Neuronal stem cell (in vitro differentiated cells): ENCODE measurements around the gene CKB.

Experiments used
- DNase-seq: peaks from one replicate; pipeline ENCODE4 v3.0.0-alpha.2; 2013; ENCODE audit warnings: low spot score
- H2AFZ ChIP-seq: one replicate; pipeline ENCODE4 v1.6.1; 2013; ENCODE audit warnings: mild to moderate bottlenecking, low read length, inconsistent platforms
- H2AK5ac ChIP-seq: 2 replicates; pipeline ENCODE4 v1.6.1; 2013; ENCODE audit warnings: low read depth, mild to moderate bottlenecking, inconsistent platforms, low read length, moderate library complexity, mixed read lengths
- H2BK120ac ChIP-seq: 2 replicates; pipeline ENCODE4 v1.6.1; 2013; ENCODE audit warnings: low read depth, mild to moderate bottlenecking, inconsistent platforms, low read length, moderate library complexity, mixed read lengths
- H2BK12ac ChIP-seq: one replicate; pipeline ENCODE4 v1.6.1; 2013; ENCODE audit warnings: low read length, inconsistent platforms
- H2BK15ac ChIP-seq: 2 replicates; pipeline ENCODE4 v1.6.1; 2013; ENCODE audit warnings: mild to moderate bottlenecking, low read length, inconsistent platforms, mixed read lengths
- H2BK5ac ChIP-seq: one replicate; pipeline ENCODE4 v1.6.1; 2013; ENCODE audit warnings: inconsistent platforms, mild to moderate bottlenecking, low read length, moderate library complexity
- H3K14ac ChIP-seq: one replicate; pipeline ENCODE4 v1.6.1; 2013; ENCODE audit warnings: low read length, inconsistent platforms
- H3K18ac ChIP-seq: 2 replicates; pipeline ENCODE4 v1.6.1; 2013; ENCODE audit warnings: low read length, inconsistent platforms
- H3K23ac ChIP-seq: 2 replicates; pipeline ENCODE4 v1.6.1; 2013; ENCODE audit warnings: low read depth, mild to moderate bottlenecking, mixed read lengths, low read length, inconsistent platforms; ENCODE audit not compliant: poor library complexity
- H3K27ac ChIP-seq: replicated peaks from 3 replicates; pipeline ENCODE4 v1.5.1; 2013; ENCODE audit warnings: low read length, inconsistent platforms
- H3K27me3 ChIP-seq, 3 experiments: 2 replicates each; pipeline ENCODE4 v1.6.1; 2013; ENCODE audit warnings: low read length in 3 of 3, mild to moderate bottlenecking in 2 of 3, inconsistent platforms in 1 of 3, low read depth in 1 of 3, mixed read lengths in 1 of 3, moderate library complexity in 1 of 3; ENCODE audit not compliant: control insufficient read depth in 3 of 3, insufficient read depth in 3 of 3
- H3K36me3 ChIP-seq, 2 donors: replicated peaks in 1 of 2; 2 replicates each; pipeline ENCODE4 v1.6.1; 2013; ENCODE audit warnings: low read length in 2 of 2; ENCODE audit not compliant: control insufficient read depth in 2 of 2, insufficient read depth in 2 of 2
- H3K4ac ChIP-seq: 2 replicates; pipeline ENCODE4 v1.6.1; 2013; ENCODE audit warnings: inconsistent platforms, mild to moderate bottlenecking, low read length, moderate library complexity
- H3K4me1 ChIP-seq, 2 donors: 1 replicate in 1 of 2; 2 replicates in 1 of 2; pipeline ENCODE4 v1.6.1; 2013; ENCODE audit warnings: low read length in 2 of 2, low read depth in 1 of 2; ENCODE audit not compliant: control insufficient read depth in 2 of 2, insufficient read depth in 1 of 2
- H3K4me2 ChIP-seq: one replicate; pipeline ENCODE4 v1.6.1; 2013; ENCODE audit warnings: mild to moderate bottlenecking, low read length, inconsistent platforms; ENCODE audit not compliant: insufficient read depth, poor library complexity, severe bottlenecking
- H3K4me3 ChIP-seq, 2 donors: 2 replicates each; pipeline ENCODE4 v1.5.1; 2013; ENCODE audit warnings: low read length in 2 of 2, mild to moderate bottlenecking in 2 of 2, inconsistent platforms in 1 of 2, moderate library complexity in 1 of 2
- H3K79me1 ChIP-seq: one replicate; pipeline ENCODE4 v1.6.1; 2013; ENCODE audit warnings: low read depth, mild to moderate bottlenecking, inconsistent platforms, low read length, moderate library complexity
- H3K9ac ChIP-seq: one replicate; pipeline ENCODE4 v1.6.1; 2013; ENCODE audit warnings: mild to moderate bottlenecking, low read depth, low read length, inconsistent platforms; ENCODE audit not compliant: poor library complexity
- H3K9me3 ChIP-seq, 2 donors: replicated peaks in 1 of 2; 2 replicates each; pipeline versions ENCODE3 to v1.6.1; 2013; ENCODE audit warnings: low read length in 2 of 2, mild to moderate bottlenecking in 2 of 2, inconsistent platforms in 1 of 2, low read depth in 1 of 2, mixed read lengths in 1 of 2, moderate library complexity in 1 of 2; ENCODE audit not compliant: control insufficient read depth in 2 of 2, insufficient read depth in 1 of 2
- H4K8ac ChIP-seq: one replicate; pipeline ENCODE4 v1.6.1; 2013; ENCODE audit warnings: low read depth, mild to moderate bottlenecking, inconsistent platforms, low read length, moderate library complexity
- H4K91ac ChIP-seq: one replicate; pipeline ENCODE4 v1.6.1; 2013; ENCODE audit warnings: low read length, low read depth, mild to moderate bottlenecking, inconsistent platforms; ENCODE audit not compliant: poor library complexity
- WGBS, 2 donors: extraction: QIAGEN DNeasy Blood & Tissue Kit; methylation state at CpG; one replicate each; pipeline ENCODE4 v1.1.7; 2013; ENCODE audit warnings: missing lambda C conversion rate in 2 of 2, mixed read lengths in 1 of 2; ENCODE audit not compliant: insufficient read length in 2 of 2, insufficient replicate concordance in 1 of 2; ENCODE audit errors: extremely low coverage in 2 of 2; 5-methylcytosine and 5-hydroxymethylcytosine counted together

The CKB gene

GRCh38 chr14:103549361-103550311 lies 27.0 kb upstream of the CKB start:
- DNase-seq: no peak
- H2BK120ac ChIP-seq: peak overlapping the region; percentile 81
- no peaks in the 10 kb centered on the region for H3K27me3 ChIP-seq
- H3K18ac ChIP-seq: peak overlapping the region; percentile 55
- peak overlapping the region; percentile 98 for H4K8ac ChIP-seq
- no peaks in the 10 kb centered on the region for H3K36me3 ChIP-seq
- H2AFZ ChIP-seq: peak overlapping the region; percentile 47
- peak overlapping the region; percentile 65 for H3K23ac ChIP-seq
- WGBS, 2 donors: no CpG with 5 or more reads among the region's 30 CpGs
- peak overlapping the region; percentile 78 for H2BK5ac ChIP-seq
- H2BK12ac ChIP-seq: peak overlapping the region; percentile 67
- H3K14ac ChIP-seq: peak overlapping the region; percentile 1
- no peak overlapping the region for H3K4me2 ChIP-seq
- peaks cover 8 to 27% of the 10 kb centered on the region in 2 donors for H3K4me1 ChIP-seq
- no peak overlapping the region for H4K91ac ChIP-seq
- peak overlapping the region; percentile 72 for H2AK5ac ChIP-seq
- H2BK15ac ChIP-seq: peak overlapping the region; percentile 96
- peak overlapping the region; percentile 71 for H3K9ac ChIP-seq
- H3K4me3 ChIP-seq: peak overlapping the region in 1 of 2 donors; percentile 21
- peaks cover 10% of the 10 kb centered on the region for H3K79me1 ChIP-seq
- H3K4ac ChIP-seq: no peak overlapping the region
- H3K9me3 ChIP-seq: no peaks in the 10 kb centered on the region
- no peak overlapping the region for H3K27ac ChIP-seq

DNA sequence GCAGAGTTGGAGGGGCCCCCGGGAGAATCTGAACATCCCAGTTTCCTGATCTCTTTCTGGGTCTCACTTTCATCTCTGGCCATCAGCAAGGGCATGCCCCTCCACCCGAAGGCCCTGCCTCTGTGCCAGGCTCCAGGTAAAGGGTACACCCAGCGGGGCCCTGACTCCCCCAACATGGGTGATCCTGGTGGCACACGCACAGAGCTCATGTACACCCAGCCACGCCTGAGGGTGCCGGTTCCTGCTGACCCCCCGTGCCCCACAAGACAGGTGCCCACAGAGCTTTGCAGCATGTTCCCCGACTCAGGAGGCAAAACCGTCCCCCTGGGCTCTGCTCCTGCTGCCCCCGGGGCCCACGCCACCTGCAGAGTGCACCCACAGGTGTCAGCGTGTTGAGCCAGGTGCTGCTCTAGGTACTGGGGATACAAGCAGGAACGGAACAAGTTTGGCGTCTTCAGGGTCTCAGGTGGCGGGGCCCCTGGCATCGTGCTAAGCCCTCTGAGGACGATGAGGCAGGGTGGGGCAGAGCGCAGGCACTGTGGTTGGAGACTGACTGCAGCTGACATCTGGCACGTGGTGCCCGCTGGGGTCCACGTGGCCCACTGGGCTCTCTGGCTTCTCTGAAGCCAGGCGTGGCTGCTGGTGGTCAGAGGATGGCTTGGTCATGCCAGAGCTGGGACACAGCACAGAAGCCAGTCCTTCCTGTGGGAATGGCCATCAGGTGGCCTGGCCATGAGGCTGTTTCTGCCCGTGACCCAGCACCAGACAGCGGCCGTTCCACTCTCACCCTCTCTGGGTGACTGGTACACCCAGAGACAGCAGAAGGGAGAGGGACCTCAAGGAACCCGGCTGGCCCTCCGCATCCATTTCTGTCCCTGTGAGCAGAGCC lies 26.1 kb upstream of the CKB start:
- Histone ChIP-seq H3K4me2 (no peak overlapping the region), H3K27me3 (no peaks in the 10 kb centered on the region), H3K4me3 (no peak overlapping the region), H2BK5ac (peak overlapping the region; percentile 78), H4K91ac (peak overlapping the region; percentile 79), H3K18ac (peak overlapping the region; percentile 55), H3K27ac (no peak overlapping the region), H2AK5ac (peak overlapping the region; percentile 72), H3K9me3 (no peaks in the 10 kb centered on the region), H3K79me1 (peaks cover 11% of the 10 kb centered on the region), H3K14ac (no peak overlapping the region), H2BK12ac (peak overlapping the region; percentile 94), H3K9ac (no peak overlapping the region), H3K36me3 (no peaks in the 10 kb centered on the region), H3K23ac (peak overlapping the region; percentile 65), H2BK120ac (peak overlapping the region; percentile 81), H3K4ac (peak overlapping the region; percentile 76), H2AFZ (no peak overlapping the region), H4K8ac (peak overlapping the region; percentile 65), H2BK15ac (peak overlapping the region; percentile 96), H3K4me1 (peaks cover 16 to 36% of the 10 kb centered on the region in 2 donors)
- DNase-seq: no peak
- WGBS, 2 donors: no CpG with 5 or more reads among the region's 27 CpGs

DNA sequence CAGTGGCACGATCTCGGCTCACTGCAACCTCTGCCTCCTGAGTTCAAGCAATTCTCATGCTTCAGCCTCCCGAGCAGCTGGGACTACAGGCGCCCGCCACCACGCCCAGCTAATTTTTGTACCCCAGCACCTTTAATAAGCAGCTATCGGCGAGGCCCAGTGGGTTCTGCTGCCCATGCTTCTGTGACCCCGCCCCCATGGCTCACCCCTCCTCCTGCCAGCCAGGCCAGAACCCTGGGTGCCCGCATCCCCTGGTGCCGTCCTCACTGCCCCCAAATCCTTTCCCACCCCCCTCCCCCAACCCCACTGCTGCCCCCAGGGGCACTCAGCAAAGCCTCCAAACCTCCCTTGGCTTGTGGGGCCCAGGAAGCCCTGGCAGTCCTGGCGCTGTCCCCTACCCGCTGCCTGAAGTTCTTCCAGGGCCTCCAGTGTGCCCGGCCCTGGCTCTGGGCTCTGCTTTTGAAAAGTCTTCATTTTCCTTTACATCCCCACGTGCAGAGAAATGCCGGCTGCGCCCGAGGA lies 25.4 kb upstream of the CKB start:
- no peak overlapping the region for H2BK12ac ChIP-seq
- WGBS, 2 donors: no CpG with 5 or more reads among the region's 18 CpGs
- H3K36me3 ChIP-seq: no peaks in the 10 kb centered on the region
- H3K9me3 ChIP-seq: no peaks in the 10 kb centered on the region
- H3K4ac ChIP-seq: no peak overlapping the region
- no peak overlapping the region for H2BK5ac ChIP-seq
- peaks cover 12% of the 10 kb centered on the region for H3K79me1 ChIP-seq
- H2AFZ ChIP-seq: no peak overlapping the region
- no peak overlapping the region for H2BK120ac ChIP-seq
- no peak overlapping the region for H4K8ac ChIP-seq
- H4K91ac ChIP-seq: no peak overlapping the region
- no peak overlapping the region for H3K23ac ChIP-seq
- no peak overlapping the region for H3K9ac ChIP-seq
- peak overlapping the region; percentile 72 for H2AK5ac ChIP-seq
- peak overlapping the region; percentile 37 for H2BK15ac ChIP-seq
- H3K18ac ChIP-seq: no peak overlapping the region
- H3K4me3 ChIP-seq: no peak overlapping the region
- H3K4me1 ChIP-seq: peaks cover 23 to 43% of the 10 kb centered on the region in 2 donors
- no peak for DNase-seq
- H3K27me3 ChIP-seq: no peaks in the 10 kb centered on the region
- no peak overlapping the region for H3K27ac ChIP-seq
- no peak overlapping the region for H3K4me2 ChIP-seq
- no peak overlapping the region for H3K14ac ChIP-seq
